Islet of Langerhans (tissue), 1 donor: ENCODE results near the gene HSPB7.
"Not testable (repeated sequence)": the region's sequence is repeated elsewhere in the genome, so short reads cannot be mapped to it uniquely, and the experiment has no call there.

Experiments used
- FAIRE-seq: peaks from one replicate; lab custom pipeline; 2011; peaks lifted over from hg19 to GRCh38; lab: Jason Lieb, UNC

Gene HSPB7

DNA sequence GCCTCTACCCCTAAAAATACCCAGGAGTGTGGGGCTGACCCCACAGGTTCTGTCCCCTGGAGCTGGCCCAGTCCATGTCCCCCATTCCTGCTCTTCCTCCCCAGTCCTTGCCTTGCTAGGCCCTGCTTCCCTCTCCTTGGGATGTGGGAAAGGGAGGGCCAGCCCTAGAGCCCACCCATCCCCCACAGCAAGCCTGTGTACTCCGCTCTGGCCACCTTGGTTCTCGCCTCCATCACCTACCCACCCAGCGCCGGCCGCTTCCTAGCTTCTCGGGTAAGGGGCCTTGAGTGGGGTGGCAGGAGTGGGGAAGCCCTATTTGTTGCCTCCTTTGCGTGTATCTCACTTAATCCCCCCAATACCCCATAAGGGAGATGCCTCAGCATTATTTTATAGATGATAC, 32.5 kb upstream of the HSPB7 start:
- no peak for FAIRE-seq

DNA sequence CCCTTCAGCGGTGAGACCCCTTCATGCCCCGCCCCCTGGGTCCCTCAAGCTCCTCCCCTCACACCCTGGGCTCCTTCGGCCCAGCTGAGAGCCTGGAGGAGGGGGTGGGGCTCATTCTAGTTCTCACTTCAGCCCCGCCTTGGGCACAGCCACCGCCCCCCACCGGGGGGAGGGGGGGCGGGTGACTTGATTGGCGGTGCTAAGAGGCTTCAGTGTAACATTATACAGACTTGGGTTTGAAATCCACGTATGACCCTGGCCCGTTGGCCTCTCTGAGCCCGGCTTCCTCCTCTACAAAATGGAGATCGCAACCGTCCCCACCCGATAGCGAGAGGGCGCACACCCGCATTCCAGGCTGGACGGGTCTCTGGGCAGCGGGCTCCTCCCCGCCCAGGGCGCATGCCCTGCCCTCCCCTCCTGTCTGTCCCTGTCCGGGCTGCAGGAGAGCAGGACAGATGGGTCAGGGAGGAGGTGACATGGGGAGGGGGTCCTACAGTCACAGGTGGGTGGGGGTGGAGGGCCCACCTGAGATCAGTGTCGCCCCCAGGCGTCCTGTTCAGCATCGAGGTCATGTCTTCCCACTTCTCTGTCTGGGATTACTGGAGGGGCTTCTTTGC, 30.8 kb upstream of the HSPB7 start:
- FAIRE-seq, result no peak

GRCh38 chr1:16047791-16048475, 30.1 kb upstream of the HSPB7 start:
- no peak for FAIRE-seq

- no peak for FAIRE-seq
These were observed 29.0 kb upstream of the HSPB7 start for GRCh38 chr1:16046842-16047241.

DNA sequence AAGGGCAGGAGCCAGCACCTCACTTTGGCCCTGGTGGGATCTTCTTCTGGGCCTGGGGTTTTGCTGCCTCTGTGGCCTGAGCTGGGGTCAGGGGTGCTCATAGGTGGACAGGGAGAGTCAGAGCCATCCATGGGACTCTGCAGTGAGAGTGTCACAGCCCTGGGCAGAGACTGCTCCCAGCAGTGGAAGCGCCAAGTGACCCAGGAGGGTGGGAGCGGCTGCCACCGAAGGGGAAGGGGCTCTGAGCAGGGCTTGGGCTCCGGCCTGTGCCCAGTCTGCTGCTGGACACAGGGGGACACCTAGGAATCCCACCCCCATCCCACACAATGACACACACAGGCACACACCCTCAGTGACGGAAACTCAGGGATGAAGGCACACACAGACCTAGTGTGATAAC, 26.1 kb upstream of the HSPB7 start:
- FAIRE-seq, result no peak

- no peak for FAIRE-seq
These were observed 25.7 kb upstream of the HSPB7 start, which contains the start of gene CLCNKB for GRCh38 chr1:16043521-16043920. CLCNKB (plus strand) TSS chr1:16043782; CDS start chr1:16044493, 711 bp downstream.

- not testable (repeated sequence) for FAIRE-seq
These were observed 24.8 kb upstream of the HSPB7 start for GRCh38 chr1:16042654-16043053.

DNA sequence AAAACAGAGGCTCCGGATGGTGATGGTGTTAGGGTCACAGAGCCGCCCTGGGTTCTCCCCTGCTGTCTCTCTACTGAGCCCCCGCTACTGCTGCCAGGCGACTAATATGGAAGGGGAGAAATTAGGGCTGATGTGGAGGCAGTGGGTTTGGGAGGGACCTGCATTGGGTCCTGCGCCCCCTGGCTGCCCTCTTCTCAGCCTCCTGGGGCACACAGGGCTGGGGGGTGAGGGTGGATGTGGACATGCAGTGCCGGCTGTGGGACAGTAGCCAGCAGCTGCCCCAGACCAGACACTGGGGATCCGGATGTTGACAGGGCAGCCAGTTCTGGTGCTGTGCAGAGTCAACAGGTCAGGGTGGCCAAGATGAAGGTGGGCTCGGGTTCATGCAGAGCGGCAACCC, 24.3 kb upstream of the HSPB7 start:
- FAIRE-seq, result no peak

GRCh38 chr1:16041200-16041599, 23.4 kb upstream of the HSPB7 start:
- no peak for FAIRE-seq

- FAIRE-seq, result not testable (repeated sequence)
These were observed 22.0 kb upstream of the HSPB7 start for GRCh38 chr1:16039871-16040270.

- no peak for FAIRE-seq
These were observed 20.7 kb upstream of the HSPB7 start for GRCh38 chr1:16038620-16038912.

DNA sequence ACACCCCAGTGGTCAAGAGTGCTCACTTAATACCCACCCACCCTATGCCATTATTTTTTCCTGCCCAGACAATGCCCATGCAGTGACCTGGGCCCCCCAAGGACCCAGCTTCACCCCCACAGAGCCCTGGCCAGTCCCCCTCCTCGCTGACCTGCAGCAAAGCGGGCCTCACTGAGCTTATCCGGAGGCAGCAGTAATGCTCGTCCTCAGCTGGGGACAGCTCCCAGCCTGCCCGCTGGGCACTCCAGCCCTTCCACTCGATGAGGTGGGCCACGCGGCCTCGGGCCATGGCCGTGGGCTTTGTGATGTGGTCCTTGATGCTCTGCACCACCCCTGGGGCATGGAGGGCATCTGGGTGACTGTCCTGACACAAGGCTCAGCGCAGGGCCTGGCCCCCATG, 18.6 kb upstream of the HSPB7 start:
- not testable (repeated sequence) for FAIRE-seq

DNA sequence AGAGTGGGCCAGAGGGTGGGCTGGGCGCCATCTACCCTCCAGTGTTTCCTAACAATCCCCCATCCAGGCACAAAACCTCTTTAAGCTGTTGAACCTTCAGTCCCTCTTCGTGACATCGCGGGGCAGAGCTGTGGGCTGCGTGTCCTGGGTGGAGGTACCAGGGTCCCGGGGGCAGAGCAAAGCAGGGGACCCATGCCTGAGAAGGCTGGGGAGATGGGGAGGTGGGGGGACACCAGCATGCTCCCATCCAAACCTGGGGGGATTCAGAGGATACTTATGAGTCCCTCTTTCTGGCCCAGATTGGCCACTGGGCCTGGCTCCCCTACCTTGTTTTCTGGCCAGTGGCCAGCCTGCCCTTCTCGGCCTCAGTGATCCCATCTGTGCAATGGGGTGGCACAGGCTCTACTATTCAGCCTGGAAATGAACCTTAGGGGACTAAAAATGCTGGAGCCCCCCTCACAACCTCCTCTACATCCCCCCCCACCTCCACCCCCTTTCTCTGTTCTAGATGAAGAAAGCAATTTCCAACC, 15.3 kb upstream of the HSPB7 start:
- not testable (repeated sequence) for FAIRE-seq

DNA sequence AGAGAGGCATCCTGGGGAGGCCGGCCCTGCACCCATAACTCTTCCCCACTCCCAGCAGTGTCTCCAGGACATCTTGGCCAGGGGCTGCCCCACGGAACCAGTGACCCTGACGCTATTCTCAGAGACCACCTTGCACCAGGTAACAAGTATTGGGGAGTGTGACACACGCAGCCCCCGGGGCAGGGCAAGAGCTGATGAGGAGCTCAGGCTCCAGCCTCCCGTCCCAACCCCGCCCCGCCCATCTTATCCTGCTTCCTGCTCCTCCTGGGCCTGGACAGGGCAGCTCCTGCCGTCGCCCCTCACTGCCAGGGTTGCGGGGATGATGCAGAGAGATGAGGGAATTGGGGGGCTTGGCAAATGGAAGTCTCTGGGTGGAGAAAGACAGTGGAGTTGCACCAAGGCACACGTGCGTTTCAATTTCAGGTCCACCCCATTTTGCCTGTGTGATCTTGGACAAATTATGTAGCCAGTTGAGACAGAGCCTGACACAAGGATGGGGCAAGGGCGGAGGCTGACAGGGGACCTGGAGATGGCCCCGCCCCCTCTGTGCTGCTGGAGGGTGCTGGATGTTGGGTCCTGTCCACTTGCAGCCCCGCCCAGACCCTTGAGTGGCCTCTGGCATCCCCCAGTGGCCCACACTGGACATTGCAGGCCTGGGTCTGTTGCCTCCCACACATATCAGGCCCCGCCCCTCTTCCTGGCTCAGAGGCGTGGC, 14.7 kb upstream of the HSPB7 start:
- no peak for FAIRE-seq

DNA sequence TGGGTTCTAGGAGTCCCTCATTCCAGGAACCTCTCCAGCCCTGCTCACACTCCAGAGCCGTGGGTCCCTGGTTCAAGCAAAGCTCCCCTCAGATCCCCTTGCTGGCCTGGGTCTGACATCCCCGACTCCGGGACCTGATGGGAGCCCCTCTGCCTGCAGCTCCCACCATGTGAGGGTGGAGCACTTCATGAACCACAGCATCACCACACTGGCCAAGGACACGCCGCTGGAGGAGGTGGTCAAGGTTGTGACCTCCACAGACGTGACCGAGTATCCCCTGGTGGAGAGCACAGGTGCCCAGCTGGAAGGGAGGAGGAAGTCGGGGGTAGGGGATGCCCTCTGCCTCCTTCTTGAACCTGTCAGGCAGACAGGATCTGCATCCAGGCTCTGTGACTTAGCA, 13.7 kb upstream of the HSPB7 start:
- no peak for FAIRE-seq

- FAIRE-seq, result no peak
These were observed 11.4 kb upstream of the HSPB7 start for GRCh38 chr1:16029288-16029687.

GRCh38 chr1:16029003-16029268, 11.1 kb upstream of the HSPB7 start:
- not testable (repeated sequence) for FAIRE-seq

GRCh38 chr1:16028237-16029002, 10.6 kb upstream of the HSPB7 start:
- FAIRE-seq, result no peak

DNA sequence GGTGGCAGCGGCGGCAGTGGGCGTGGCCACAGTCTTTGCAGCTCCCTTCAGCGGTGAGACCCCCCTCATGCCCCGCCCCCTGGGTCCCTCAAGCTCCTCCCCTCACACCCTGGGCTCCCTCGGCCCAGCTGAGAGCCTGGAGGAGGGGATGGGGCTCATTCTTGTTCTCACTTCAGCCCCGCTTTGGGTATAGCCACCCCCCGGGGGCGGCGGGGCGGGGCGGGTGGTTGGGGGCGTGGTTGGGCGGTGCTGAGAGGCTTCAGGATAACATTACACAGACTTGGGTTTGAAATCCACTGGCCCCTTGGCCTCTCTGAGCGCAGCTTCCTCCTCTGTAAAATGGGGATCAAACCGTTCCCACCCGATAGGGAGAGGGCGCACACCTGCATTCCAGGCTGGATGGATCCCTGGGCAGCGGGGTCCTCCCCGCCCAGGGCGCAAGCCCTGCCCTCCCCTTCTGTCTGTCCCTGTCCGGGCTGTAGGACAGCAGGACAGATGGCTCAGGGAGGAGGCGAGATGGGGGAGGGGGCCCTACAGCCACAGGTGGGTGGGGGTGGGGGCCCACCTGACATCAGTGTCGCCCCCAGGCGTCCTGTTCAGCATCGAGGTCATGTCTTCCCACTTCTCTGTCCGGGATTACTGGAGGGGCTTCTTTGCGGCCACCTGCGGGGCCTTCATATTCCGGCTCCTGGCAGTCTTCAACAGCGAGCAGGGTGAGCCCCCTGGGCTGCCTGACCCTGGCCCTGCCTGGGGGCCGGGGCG, 9.1 kb upstream of the HSPB7 start:
- FAIRE-seq, result no peak

DNA sequence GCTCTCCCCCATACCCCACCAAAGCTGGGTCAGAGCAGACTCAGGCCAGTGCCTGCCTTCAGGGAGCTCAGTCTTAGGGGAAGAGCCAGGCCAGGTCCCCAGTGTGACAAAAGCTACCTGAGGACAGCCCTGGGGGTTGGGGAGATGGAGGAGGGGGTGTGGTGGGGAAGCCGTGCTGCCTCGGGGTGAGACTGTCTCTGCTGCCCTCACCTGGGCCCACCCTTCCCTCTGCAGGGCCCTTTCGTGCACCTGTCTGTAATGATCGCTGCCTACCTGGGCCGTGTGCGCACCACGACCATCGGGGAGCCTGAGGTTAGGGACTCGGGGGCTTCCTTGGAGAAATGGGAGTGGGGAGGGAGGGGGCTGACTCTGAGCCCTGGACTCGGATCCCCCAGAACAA, 8.5 kb upstream of the HSPB7 start:
- not testable (repeated sequence) for FAIRE-seq

- FAIRE-seq, result no peak
These were observed 5.3 kb upstream of the HSPB7 start for GRCh38 chr1:16023050-16023653.

- no peak for FAIRE-seq
These were observed 4.5 kb upstream of the HSPB7 start for GRCh38 chr1:16022393-16022792.
